ENCODE measurements around the gene PHACTR3. TPM values are rescaled to one million over a fixed set of nuclear protein-coding genes. Genes with fewer than 3 reads are reported as not detected.

PHACTR3 gene
- total RNA-seq, 1 experiment from 2014 or later = not detected

DNA sequence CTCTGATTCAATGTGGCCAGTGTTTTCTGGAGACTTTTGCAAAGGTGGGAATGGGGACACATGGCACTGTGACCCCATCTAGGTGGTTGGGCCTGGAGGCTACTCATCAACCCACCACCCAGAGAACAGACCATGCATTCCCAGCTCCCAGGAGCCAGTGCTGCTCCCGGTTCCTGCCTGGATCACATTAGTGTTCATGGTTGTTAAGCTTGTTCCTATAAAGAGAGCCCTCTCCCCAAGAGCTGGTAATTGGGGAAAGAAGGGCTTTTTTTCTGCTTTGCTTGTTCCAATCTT lies 102.0 kb downstream of the PHACTR3 start:
- no peak overlapping the region for H4K5ac ChIP-seq (ENCODE audit: insufficient read length, low read depth, low read length)
- Mint-ChIP-seq H3K27ac (no peak overlapping the region), H3K4me3 (no peak overlapping the region), H3K9me3 (peaks cover 0 to 95% of the 10 kb centered on the region in 2 experiments; a peak in 2 of 5 replicates), H3K36me3 (ENCODE audit: insufficient read depth in 1 of 3, low read depth in 3 of 3) (peaks cover 0 to 11% (median 4%) of the 10 kb centered on the region in 3 experiments; a peak in 4 of 7 replicates), H3K27me3 (ENCODE audit: low read depth) (peaks cover 11% of the 10 kb centered on the region), H3K4me1 (peaks cover 0 to 2% of the 10 kb centered on the region in 2 experiments; a peak in 1 of 4 replicates)
- no peaks in the 10 kb centered on the region; the same call in 1 of the 2 replicates for H3K27me3 ChIP-seq (ENCODE audit: insufficient read depth, low read length)
- DNase-seq = no peak
- no peak overlapping the region for H2BK120ac ChIP-seq (ENCODE audit: low read depth, low read length, poor library complexity, severe bottlenecking)
- no peaks in the 10 kb centered on the region for H3K79me1 ChIP-seq (ENCODE audit: insufficient read depth, low read depth, low read length, poor library complexity, severe bottlenecking)
- WGBS (ENCODE audit: extremely low coverage, insufficient read length, low lambda C conversion rate) = no CpG with 5 or more reads among the region's 1 CpG
- H3K14ac ChIP-seq (ENCODE audit: insufficient read depth, low read length) = no peak overlapping the region
- H3K4me1 ChIP-seq (ENCODE audit: insufficient read depth, low read length) = no peaks in the 10 kb centered on the region; the same call in 1 of the 2 replicates
- H3K56ac ChIP-seq (ENCODE audit: insufficient read length, low read depth, low read length) = no peak overlapping the region
- no peak overlapping the region; the same call in 1 of the 2 replicates for H2BK15ac ChIP-seq (ENCODE audit: low read depth, low read length)
- no peak overlapping the region for H3T11ph ChIP-seq (ENCODE audit: low read length)
- H4K8ac ChIP-seq (replicated peaks; ENCODE audit: insufficient read length, low read depth, low read length) = no peak overlapping the region
- no peak overlapping the region for H2AK5ac ChIP-seq (ENCODE audit: insufficient read length, low read length)
- no peak overlapping the region for H3K27ac ChIP-seq (ENCODE audit: insufficient read length, low read depth, low read length)
- TF ChIP-seq CTCF (conservative IDR thresholded peaks at IDR 0.05) = no peak
- no peak overlapping the region for H2AFZ ChIP-seq (ENCODE audit: low read length)
- no peaks in the 10 kb centered on the region for H3K79me2 ChIP-seq (ENCODE audit: insufficient read depth, low read length)
- H3K18ac ChIP-seq (ENCODE audit: insufficient read length, low read depth, low read length) = no peak overlapping the region
- H3K9ac ChIP-seq (ENCODE audit: extremely low read depth, insufficient read length, low read length) = no peak overlapping the region
- no peak overlapping the region for H4K91ac ChIP-seq (ENCODE audit: insufficient read length, low read depth, low read length)
- H2BK12ac ChIP-seq (ENCODE audit: insufficient read length, low read depth, low read length) = no peak overlapping the region
- H3K9me3 ChIP-seq (ENCODE audit: control insufficient read depth, low read depth, low read length) = peaks cover 11% of the 10 kb centered on the region
- H3K4me2 ChIP-seq (ENCODE audit: insufficient read depth, insufficient read length, low read length) = no peak overlapping the region
- no peak overlapping the region for H2BK5ac ChIP-seq (ENCODE audit: insufficient read length, low read length)
- no peak overlapping the region for H3K4ac ChIP-seq (ENCODE audit: low read depth, low read length)
- no peaks in the 10 kb centered on the region for H3K23me2 ChIP-seq (ENCODE audit: insufficient read length, low read depth, low read length, poor library complexity, severe bottlenecking)
- H2BK20ac ChIP-seq (ENCODE audit: low read depth, low read length, poor library complexity, severe bottlenecking) = no peak overlapping the region
- no peaks in the 10 kb centered on the region for H4K20me1 ChIP-seq (ENCODE audit: control insufficient read depth, insufficient read depth, insufficient read length)
- no peak overlapping the region for H3K23ac ChIP-seq (ENCODE audit: insufficient read length, low read depth, low read length)

Data from H9 (cell line).